HEK293T (cell line): ENCODE data around the gene LRRC18.

Experiments used
- BHLHE40 ChIP-seq: fragments of 450-650 bp; IDR thresholded peaks from 2 replicates; pipeline ENCODE4 v1.6.1; 2016; ENCODE audit warnings: mild to moderate bottlenecking, moderate library complexity, borderline replicate concordance
- FOXA1 ChIP-seq: fragments of 450-650 bp; IDR thresholded peaks from 2 replicates; pipeline ENCODE4 v1.6.1; 2016; ENCODE audit warnings: mild to moderate bottlenecking
- SP1 ChIP-seq: fragments of 450-650 bp; IDR thresholded peaks from 2 replicates; pipeline ENCODE4 v1.6.1; 2017
- ZNF384 ChIP-seq: fragments of 450-650 bp; IDR thresholded peaks from 2 replicates; pipeline ENCODE4 v1.6.1; 2016

DNA sequence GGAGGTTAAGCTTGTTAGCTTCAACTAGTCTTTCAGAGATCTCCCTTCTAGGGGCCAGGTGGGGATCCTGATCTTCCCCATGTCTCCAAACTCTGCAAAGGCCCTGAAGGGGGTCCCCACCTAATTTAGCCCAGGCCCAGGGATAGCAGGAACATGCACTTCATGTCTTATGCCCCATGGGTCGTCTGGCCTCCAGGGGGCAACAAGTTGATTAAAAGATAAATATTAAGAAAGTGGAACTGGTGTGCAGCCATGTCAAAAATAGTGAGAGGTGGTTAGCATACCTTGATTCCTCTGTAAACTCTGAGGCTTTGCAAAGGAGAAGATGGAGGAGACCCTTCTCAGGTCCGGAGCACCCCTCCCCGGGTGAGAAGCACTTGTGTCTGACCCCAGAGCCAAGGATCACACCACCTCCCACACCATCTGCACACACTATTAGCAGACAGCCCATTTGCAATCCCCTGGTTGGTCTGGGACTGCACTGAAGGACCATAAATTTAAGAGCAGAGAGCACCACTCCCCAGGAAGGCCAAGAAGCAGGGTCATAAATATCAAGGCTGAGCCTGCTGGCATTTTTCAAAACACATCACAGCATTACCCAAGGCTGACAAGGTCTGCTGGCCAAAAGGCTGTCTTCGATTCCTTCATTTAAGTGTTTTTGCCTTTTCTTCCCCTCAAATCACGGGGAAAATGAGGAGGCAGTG, 44.2 kb upstream of the LRRC18 start:
- TF ChIP-seq BHLHE40 = no peak
- TF ChIP-seq ZNF384 = no peak
- no peak for TF ChIP-seq FOXA1
- no peak for TF ChIP-seq SP1
